GM19193 (cell line): Measurements from ENCODE around the gene ANK3.

Experiments used
- POLR2A ChIP-seq: IDR thresholded peaks from 4 replicates; pipeline ENCODE4 v1.6.1; 2011; ENCODE audit not compliant: insufficient read depth, insufficient read length; ENCODE audit errors: extremely low read depth

Gene ANK3

DNA sequence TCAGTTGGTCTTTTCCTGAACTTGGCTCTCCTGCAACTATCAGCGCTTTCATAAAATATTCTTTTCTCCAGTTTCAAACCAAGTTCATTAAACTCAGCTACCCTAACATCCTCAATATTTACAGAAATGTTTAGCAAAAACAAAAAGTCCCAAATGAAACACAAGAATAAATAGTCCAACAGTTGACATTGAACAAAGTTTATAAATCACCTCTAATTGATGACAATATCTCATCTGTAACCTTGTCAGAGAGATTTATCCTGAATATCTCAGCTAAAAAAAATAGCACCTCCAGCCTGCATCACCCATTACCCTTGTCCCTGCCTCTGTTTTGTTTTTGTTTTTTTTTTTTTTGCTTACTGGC, 76.1 kb downstream of the ANK3 start:
- TF ChIP-seq POLR2A, result no peak

DNA sequence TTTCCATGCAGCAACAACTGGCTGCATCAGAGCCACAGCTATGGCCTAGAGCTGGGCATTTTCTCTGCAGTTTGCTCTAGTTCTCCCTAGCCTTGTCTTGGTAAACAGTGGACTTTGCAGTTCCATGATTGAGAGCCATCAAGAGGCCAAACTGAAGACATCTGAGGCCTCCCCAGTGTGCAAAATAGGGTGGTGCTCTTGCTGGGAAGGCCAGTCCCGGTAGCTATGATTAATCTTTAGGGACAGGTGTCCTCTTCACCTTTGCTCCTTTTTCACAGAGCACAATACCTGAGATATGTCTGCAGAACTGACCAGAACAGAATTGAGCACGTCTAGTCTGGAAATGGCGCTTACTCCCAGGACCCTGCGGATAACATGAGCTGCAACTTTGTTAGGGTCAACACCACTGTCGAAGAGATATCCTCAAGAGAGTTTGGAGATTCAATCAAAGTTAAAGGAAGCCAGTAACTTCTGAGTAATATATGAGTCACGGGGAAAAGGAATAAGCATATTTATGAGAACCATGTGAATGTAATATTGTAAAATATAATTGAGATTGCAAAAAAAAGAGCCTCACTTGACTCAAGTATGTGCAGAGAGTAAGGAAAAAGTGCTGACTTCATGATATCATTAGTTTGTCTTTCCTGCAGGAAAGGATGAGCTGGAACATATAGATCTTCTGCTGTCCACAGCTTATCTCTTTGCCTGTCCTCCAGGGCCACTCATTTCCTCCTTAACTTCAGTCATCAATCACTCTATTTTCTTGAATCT, 76.7 kb downstream of the ANK3 start:
- TF ChIP-seq POLR2A, result no peak

DNA sequence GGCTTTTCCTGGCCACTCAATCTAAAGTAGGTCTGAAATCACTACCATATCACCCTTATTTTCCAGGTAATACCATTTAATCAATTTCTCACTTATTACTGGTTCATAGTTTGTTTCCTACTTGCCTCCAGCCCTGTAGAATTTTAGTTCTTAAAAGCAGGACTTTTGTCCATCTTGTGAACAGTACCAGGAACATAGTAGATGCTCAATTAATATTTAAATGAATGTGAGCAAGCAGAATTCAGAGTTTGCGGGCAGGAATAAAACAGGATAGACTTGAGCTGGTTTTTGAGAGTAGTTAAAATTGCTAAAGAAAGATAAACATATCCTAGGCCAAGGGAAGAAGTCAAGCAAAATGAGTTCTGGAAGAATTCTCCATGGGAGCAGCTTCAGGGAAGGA, 77.9 kb downstream of the ANK3 start:
- no peak for TF ChIP-seq POLR2A

DNA sequence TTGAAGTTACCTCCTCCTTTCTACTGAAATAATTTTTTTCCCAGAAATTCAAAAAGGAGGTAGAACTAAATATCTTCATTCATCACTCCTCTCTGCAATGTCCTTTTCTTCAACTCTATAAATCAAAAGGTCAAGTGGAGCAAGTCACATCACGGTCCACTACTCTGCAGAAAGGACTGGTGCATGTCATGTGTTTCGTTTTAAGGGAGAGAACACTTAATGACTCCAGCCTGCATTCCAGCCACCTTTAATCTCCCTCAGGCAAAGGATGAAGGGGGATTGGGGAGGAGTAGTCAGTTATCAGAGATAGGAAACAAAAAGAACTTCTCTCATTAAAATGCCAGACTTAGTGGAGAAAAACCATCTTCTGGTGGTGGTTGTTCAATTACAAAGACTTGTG, 78.9 kb downstream of the ANK3 start:
- no peak for TF ChIP-seq POLR2A

DNA sequence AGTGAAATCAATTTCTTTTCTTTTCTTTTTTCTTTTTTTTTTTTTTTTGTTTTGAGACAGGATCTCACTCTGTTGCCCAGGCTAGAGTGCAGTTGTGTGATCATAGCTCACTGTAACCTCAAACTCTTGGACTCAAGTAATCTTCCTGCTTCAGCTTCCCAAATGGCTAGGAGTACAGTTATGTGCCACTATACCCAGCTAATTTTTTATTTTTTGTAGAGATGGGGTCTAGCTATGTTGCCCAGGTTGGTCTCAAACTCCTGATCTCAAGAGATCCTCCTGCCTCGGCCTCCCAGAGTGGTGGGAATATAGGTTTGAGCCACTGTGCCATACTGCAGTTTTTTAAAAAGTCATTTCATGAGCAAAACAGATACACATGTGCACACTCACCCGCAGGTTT, 79.8 kb downstream of the ANK3 start:
- TF ChIP-seq POLR2A, result no peak

DNA sequence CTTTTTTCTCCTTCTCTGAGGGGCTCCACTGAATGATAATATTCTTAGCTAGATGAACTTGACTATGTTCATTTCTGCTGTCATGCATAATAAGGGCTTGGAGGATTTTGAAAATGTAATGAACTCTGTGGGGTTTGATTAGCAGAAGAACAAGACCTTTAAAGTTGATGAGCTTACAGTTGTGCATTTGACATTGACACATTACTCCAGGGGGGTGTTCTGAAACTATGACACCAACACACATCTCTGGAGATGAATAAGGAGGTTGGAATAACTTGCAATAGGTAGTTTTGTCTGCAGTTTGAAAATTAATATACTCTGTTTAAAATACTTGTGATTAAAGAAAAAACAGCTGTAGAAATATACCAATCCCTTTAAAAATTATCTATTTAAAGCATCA, 80.3 kb downstream of the ANK3 start:
- TF ChIP-seq POLR2A, result no peak

- no peak for TF ChIP-seq POLR2A
Observed at GRCh38 chr10:60305380-60305892, 84.2 kb downstream of the ANK3 start.

DNA sequence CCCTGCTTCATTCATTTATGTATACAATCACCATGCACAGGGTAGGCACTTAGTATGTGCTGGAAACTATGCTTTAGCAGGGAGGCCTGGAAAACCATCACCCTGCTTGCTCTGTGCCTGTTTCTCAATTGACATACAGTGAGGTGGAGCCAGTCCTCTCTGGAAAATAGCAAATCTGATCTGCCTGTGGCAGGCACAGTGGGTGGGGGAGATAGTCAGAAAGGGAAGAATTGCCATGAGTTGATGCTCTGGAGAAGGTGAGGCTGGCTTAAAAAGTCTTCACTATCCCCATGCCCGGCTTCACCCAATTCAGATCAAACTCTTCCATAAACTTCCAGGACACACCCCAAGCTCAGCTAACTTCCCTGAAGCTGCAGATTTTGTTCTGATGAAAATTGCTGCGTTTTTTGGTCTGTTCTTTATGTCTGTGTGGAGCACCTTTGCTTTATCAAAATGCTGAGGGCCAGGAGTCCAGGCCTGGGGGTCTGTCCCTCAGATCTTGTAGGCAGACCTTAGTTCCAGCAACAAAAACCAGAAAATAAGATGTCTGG, 84.8 kb downstream of the ANK3 start:
- no peak for TF ChIP-seq POLR2A

GRCh38 chr10:60303778-60304177, 85.9 kb downstream of the ANK3 start:
- TF ChIP-seq POLR2A, result no peak

DNA sequence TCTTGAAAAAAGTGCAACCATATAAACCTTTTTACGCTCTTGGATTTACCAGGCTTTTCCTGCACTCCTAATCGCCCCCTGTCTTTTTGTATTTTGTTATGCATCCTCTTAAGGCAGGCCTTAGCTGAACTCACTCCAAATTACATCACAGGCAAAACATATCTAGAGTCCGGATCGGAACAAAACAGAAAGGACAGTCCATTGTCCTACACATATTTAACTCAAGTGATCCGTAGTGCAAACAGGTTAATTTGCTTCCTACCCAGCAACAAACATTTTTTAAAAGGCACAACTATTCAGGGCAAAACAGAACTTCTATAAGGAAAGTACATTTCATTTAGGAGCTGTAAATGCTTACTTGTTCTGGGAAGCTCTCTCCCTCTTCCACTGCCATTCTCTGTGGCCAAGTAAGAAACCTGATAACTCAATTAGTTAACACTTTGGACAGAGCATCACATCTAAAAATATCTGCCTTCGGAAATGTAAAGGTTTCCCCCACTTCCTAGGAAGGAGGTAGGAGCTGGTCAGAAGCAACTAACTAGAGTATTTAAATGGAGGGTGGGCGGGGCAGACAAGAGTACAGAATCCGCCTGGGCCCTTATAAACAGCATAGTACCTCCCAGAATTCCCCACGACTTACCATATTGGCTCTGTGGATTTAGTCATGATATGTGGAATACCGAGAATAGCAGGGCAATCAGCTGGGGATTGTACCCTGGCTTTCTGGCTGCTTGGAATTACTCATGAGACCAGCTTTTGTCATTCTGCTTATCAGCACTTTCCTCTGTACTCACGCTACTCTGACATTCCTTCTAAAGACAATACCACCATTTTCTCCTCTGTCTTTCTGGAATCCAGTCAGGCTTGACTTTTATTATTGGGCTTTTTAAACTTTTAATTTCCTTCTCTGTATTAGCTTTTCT, 89.5 kb downstream of the ANK3 start:
- no peak for TF ChIP-seq POLR2A

- no peak for TF ChIP-seq POLR2A
Observed at GRCh38 chr10:60299390-60299778, 90.3 kb downstream of the ANK3 start.

GRCh38 chr10:60298408-60299389, 91.0 kb downstream of the ANK3 start:
- no peak for TF ChIP-seq POLR2A

- no peak for TF ChIP-seq POLR2A
Observed at GRCh38 chr10:60296073-60296472, 93.6 kb downstream of the ANK3 start.
